H1 (cell line): Measurements from ENCODE around the gene ARHGAP22. TPM values are rescaled to one million over a fixed set of nuclear protein-coding genes. Genes with fewer than 3 reads are reported as not detected.

Source experiments
- ATF3 ChIP-seq: IDR thresholded peaks from 2 replicates; pipeline ENCODE4 v1.6.1; 2011; ENCODE audit warnings: low read depth, mild to moderate bottlenecking, low read length; ENCODE audit not compliant: insufficient read depth
- E2F6 ChIP-seq: IDR thresholded peaks from 2 replicates; pipeline ENCODE4 v1.6.1; 2012; ENCODE audit warnings: inconsistent platforms
- MAFK ChIP-seq: IDR thresholded peaks from 2 replicates; pipeline ENCODE4 v1.6.1; 2012; ENCODE audit warnings: low read depth, mild to moderate bottlenecking, improper control_type of control experiment, low read length
- polyA plus RNA-seq, 7 experiments: library from polyadenylated mRNA; depleted of rRNA in 3 of 7; stranded (reverse) in 5 of 7; unstranded in 2 of 7; fragments of >200 nt in 5 of 7; fragments of 200-250 nt in 2 of 7; gene quantifications; 1 replicate in 5 of 7; 2 replicates in 1 of 7; 4 replicates in 1 of 7; pipeline versions ENCODE4 v1.2.1 to v1.2.3, GENCODE V29; 2011 to 2013; ENCODE audit warnings: missing spikeins in 2 of 7, mixed read lengths in 2 of 7
- total RNA-seq: library from RNA; stranded (reverse); fragmentation: NEBNext Ultra II Directional; extraction: Animal tissue kit (Norgen Biotek cat#: 25700); gene quantifications from 2 replicates; pipeline ENCODE4 v1.2.1, GENCODE V29; 2021

ARHGAP22 gene
- total and polyA plus RNA-seq, 2 of the 8 experiments (the other 6 are each of a cell fraction or from before 2014, with no cell fraction given), result 3.6 to 11.2 TPM

- TF ChIP-seq E2F6, result no peak
- no peak for TF ChIP-seq ATF3
- no peak for TF ChIP-seq MAFK
Observed at GRCh38 chr10:48444861-48445841, 159.7 kb downstream of the ARHGAP22 start (continued).
